ENCODE measurements around the gene APOA4. TPM values are rescaled to one million over a fixed set of nuclear protein-coding genes. Genes with fewer than 3 reads are reported as not detected.

The APOA4 gene
- total RNA-seq, 1 donor from 2014 or later = not detected

- H3K4me3 Mint-ChIP-seq (ENCODE audit: unreplicated experiment) = no peak overlapping the region
- H3K4me1 Mint-ChIP-seq (ENCODE audit: unreplicated experiment) = no peaks in the 10 kb centered on the region
- peaks cover 36% of the 10 kb centered on the region for H3K36me3 Mint-ChIP-seq (ENCODE audit: unreplicated experiment)
- no peak for TF ChIP-seq CTCF (IDR thresholded peaks at IDR 0.05)
- H3K27ac Mint-ChIP-seq (ENCODE audit: unreplicated experiment) = no peak overlapping the region
- no peak for DNase-seq (ENCODE audit: extremely low spot score, unreplicated experiment)
- no peaks in the 10 kb centered on the region for H3K27me3 Mint-ChIP-seq (ENCODE audit: unreplicated experiment)
- no peaks in the 10 kb centered on the region for H3K9me3 Mint-ChIP-seq (ENCODE audit: unreplicated experiment)
These were observed 20.6 kb upstream of the APOA4 start for GRCh38 chr11:116843661-116844060.

- Mint-ChIP-seq H3K27me3 (ENCODE audit: unreplicated experiment) (no peaks in the 10 kb centered on the region), H3K4me3 (ENCODE audit: unreplicated experiment) (no peak overlapping the region), H3K36me3 (ENCODE audit: unreplicated experiment) (peaks cover 36% of the 10 kb centered on the region), H3K9me3 (ENCODE audit: unreplicated experiment) (no peaks in the 10 kb centered on the region), H3K27ac (ENCODE audit: unreplicated experiment) (no peak overlapping the region), H3K4me1 (ENCODE audit: unreplicated experiment) (no peaks in the 10 kb centered on the region)
- no peak for TF ChIP-seq CTCF (IDR thresholded peaks at IDR 0.05)
- DNase-seq (ENCODE audit: extremely low spot score, unreplicated experiment) = no peak
These were observed 19.8 kb upstream of the APOA4 start for GRCh38 chr11:116842909-116843308.

- H3K27ac Mint-ChIP-seq (ENCODE audit: unreplicated experiment) = no peak overlapping the region
These were observed 19.0 kb upstream of the APOA4 start for GRCh38 chr11:116842117-116842516.

GRCh38 chr11:116840746-116841296 is 17.7 kb upstream of the APOA4 start:
- no peak for TF ChIP-seq CTCF (IDR thresholded peaks at IDR 0.05)
- Mint-ChIP-seq H3K36me3 (ENCODE audit: unreplicated experiment) (peaks cover 19% of the 10 kb centered on the region), H3K27ac (ENCODE audit: unreplicated experiment) (no peak overlapping the region), H3K4me1 (ENCODE audit: unreplicated experiment) (no peaks in the 10 kb centered on the region), H3K9me3 (ENCODE audit: unreplicated experiment) (no peaks in the 10 kb centered on the region), H3K27me3 (ENCODE audit: unreplicated experiment) (no peaks in the 10 kb centered on the region), H3K4me3 (ENCODE audit: unreplicated experiment) (no peak overlapping the region)
- no peak for DNase-seq (ENCODE audit: extremely low spot score, unreplicated experiment)

More at GRCh38 chr11:116842117-116842516, 19.0 kb upstream of the APOA4 start:
- Mint-ChIP-seq H3K4me1 (ENCODE audit: unreplicated experiment) (no peaks in the 10 kb centered on the region), H3K9me3 (ENCODE audit: unreplicated experiment) (no peaks in the 10 kb centered on the region), H3K36me3 (ENCODE audit: unreplicated experiment) (peaks cover 31% of the 10 kb centered on the region), H3K4me3 (ENCODE audit: unreplicated experiment) (no peak overlapping the region), H3K27me3 (ENCODE audit: unreplicated experiment) (no peaks in the 10 kb centered on the region)
- DNase-seq (ENCODE audit: extremely low spot score, unreplicated experiment) = no peak
- no peak for TF ChIP-seq CTCF (IDR thresholded peaks at IDR 0.05)

GRCh38 chr11:116840224-116840745 is 17.2 kb upstream of the APOA4 start:
- peak; percentile 16 for TF ChIP-seq CTCF (IDR thresholded peaks at IDR 0.05)
- H3K27me3 Mint-ChIP-seq (ENCODE audit: unreplicated experiment) = no peaks in the 10 kb centered on the region
- H3K4me1 Mint-ChIP-seq (ENCODE audit: unreplicated experiment) = peaks cover 2% of the 10 kb centered on the region
- H3K9me3 Mint-ChIP-seq (ENCODE audit: unreplicated experiment) = no peaks in the 10 kb centered on the region
- H3K36me3 Mint-ChIP-seq (ENCODE audit: unreplicated experiment) = peaks cover 17% of the 10 kb centered on the region
- no peak overlapping the region for H3K27ac Mint-ChIP-seq (ENCODE audit: unreplicated experiment)
- no peak for DNase-seq (ENCODE audit: extremely low spot score, unreplicated experiment)
- no peak overlapping the region for H3K4me3 Mint-ChIP-seq (ENCODE audit: unreplicated experiment)
